HUES64 (cell line): ENCODE results near the gene NOXO1.

ENCODE experiments used
- H3K27ac ChIP-seq: 2 replicates; pipeline ENCODE4 v1.7.0; 2013; ENCODE audit warnings: low read depth, low read length, inconsistent platforms
- H3K27me3 ChIP-seq: 2 replicates; pipeline ENCODE4 v1.6.1; 2013; ENCODE audit warnings: mild to moderate bottlenecking, low read length; ENCODE audit not compliant: insufficient read depth
- H3K36me3 ChIP-seq: 2 replicates; pipeline ENCODE4 v1.6.1; 2013; ENCODE audit warnings: mild to moderate bottlenecking, low read length; ENCODE audit not compliant: insufficient read depth
- H3K4me1 ChIP-seq: 2 replicates; pipeline ENCODE4 v1.6.1; 2013; ENCODE audit warnings: mild to moderate bottlenecking, low read length, moderate library complexity; ENCODE audit not compliant: insufficient read depth
- H3K4me3 ChIP-seq: 2 replicates; pipeline ENCODE4 v1.5.1; 2013; ENCODE audit warnings: mild to moderate bottlenecking, low read length, moderate library complexity
- H3K9ac ChIP-seq: 2 replicates; pipeline ENCODE4 v1.6.1; 2013; ENCODE audit warnings: mild to moderate bottlenecking, low read depth, low read length
- H3K9me3 ChIP-seq: 2 replicates; pipeline ENCODE4 v1.6.1; 2013; ENCODE audit warnings: low read depth, low read length; ENCODE audit not compliant: insufficient read depth
- WGBS: fragments of 150-250, 120-280 bp; methylation state at CpG from one replicate; pipeline ENCODE4 v1.1.7; 2013; ENCODE audit warnings: missing lambda C conversion rate; 5-methylcytosine and 5-hydroxymethylcytosine counted together

NOXO1 gene

DNA sequence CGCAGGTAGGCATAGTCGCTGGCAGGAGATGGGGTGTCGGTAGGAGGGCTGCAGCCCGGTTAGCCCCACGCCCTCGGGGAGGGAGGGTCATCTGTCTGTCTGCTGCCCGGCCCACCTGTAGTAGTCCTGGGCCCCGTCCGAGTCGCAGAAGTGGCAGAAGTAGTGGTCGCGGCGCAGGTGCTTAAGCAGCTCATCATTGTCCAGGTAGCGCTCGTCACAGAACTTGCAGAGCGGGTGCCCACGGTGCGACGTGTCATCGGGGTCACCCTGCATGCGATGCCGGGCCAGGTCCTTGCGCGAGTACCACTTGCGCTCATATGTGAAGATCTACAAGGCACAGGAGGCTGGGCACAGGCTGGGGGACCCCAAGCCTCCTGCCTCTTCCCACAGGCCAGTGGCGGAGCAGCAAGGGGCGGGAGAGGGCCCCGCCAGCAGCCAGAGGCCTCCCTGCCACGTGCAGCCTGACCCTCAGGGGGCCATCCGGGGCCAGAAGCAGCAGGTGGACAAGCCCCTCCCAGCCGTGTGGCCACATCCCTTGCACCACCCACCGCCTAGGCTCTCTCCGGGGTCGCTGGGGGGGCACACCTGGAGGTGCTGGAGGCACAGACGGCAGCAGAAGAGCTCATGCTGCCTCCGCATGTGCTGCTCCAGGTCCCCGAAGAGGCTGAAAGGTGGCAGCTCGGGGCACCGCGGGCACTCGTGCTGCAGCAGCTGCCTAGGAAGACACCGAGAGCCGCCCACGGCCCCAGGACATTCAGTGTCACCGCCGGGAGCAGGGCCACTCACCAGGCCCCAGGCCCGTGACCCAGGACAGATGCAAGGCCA is 21.3 kb upstream of the NOXO1 start:
- Histone ChIP-seq H3K9me3 (no peaks in the 10 kb centered on the region), H3K4me3 (no peak overlapping the region), H3K27me3 (no peaks in the 10 kb centered on the region), H3K36me3 (peaks cover 60% of the 10 kb centered on the region), H3K9ac (no peak overlapping the region), H3K27ac (no peak overlapping the region), H3K4me1 (peaks cover 5% of the 10 kb centered on the region; the same call in 1 of the 2 replicates)
- 96% methylated on average over 47 of the region's 47 CpGs for WGBS

- H3K9me3 ChIP-seq, result no peaks in the 10 kb centered on the region
- peaks cover 66% of the 10 kb centered on the region for H3K36me3 ChIP-seq
- no peak overlapping the region for H3K4me3 ChIP-seq
- no peak overlapping the region for H3K9ac ChIP-seq
- H3K4me1 ChIP-seq, result peaks cover 5% of the 10 kb centered on the region; the same call in 1 of the 2 replicates
- H3K27me3 ChIP-seq, result no peaks in the 10 kb centered on the region
- WGBS, result 97% methylated on average over 53 of the region's 53 CpGs
- no peak overlapping the region for H3K27ac ChIP-seq
Measured at GRCh38 chr16:2001456-2002355, 20.4 kb upstream of the NOXO1 start.

- no peak overlapping the region for H3K9ac ChIP-seq
- H3K27ac ChIP-seq, result no peak overlapping the region
- H3K4me1 ChIP-seq, result peaks cover 5% of the 10 kb centered on the region; the same call in 1 of the 2 replicates
- no peak overlapping the region for H3K4me3 ChIP-seq
- H3K27me3 ChIP-seq, result no peaks in the 10 kb centered on the region
- 97% methylated on average over 19 of the region's 19 CpGs for WGBS
- H3K36me3 ChIP-seq, result peaks cover 66% of the 10 kb centered on the region
- no peaks in the 10 kb centered on the region for H3K9me3 ChIP-seq
Measured at GRCh38 chr16:2001035-2001434, 19.8 kb upstream of the NOXO1 start.

DNA sequence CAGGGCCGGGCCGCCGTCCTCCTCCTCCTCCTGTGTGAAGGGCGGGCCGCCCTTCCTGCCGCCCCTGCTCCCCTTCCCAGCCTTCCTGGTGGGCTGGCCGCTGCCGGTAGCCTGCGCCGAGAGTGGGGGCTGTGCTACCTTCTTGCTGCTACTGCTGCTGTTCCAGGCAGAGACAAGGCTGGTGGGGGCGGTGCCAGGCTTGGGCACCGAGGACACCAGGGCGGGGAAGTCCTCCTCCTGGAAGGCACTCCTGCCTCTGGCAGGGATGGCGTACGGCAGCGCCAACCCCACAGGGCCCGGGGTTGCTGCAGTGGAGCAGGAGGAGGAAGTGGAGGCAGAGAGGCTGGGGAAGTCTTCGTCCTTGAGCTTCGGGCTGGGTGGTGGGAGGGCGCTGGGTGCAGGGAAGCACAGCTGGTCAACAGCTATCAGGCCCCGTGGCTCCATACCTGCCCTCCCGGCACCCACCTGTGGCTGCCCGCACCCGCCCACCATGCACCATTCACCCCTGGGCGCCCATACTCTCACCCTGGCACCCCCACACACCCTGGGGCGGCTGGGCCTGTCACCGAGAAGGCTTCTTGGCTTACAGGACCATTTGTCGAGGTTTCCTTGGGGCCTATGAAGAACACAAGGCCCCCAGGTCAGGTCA is 18.7 kb upstream of the NOXO1 start:
- Histone ChIP-seq H3K9ac (no peak overlapping the region), H3K27ac (no peak overlapping the region), H3K4me3 (no peak overlapping the region), H3K27me3 (no peaks in the 10 kb centered on the region), H3K9me3 (no peaks in the 10 kb centered on the region), H3K36me3 (peaks cover 66% of the 10 kb centered on the region), H3K4me1 (peaks cover 5% of the 10 kb centered on the region; the same call in 1 of the 2 replicates)
- WGBS, result 95% methylated on average over 28 of the region's 28 CpGs

- H3K27me3 ChIP-seq, result no peaks in the 10 kb centered on the region
- peaks cover under 1% of the 10 kb centered on the region; the same call in 1 of the 2 replicates for H3K4me1 ChIP-seq
- peaks cover 66% of the 10 kb centered on the region for H3K36me3 ChIP-seq
- no peak overlapping the region for H3K4me3 ChIP-seq
- 96% methylated on average over 39 of the region's 39 CpGs for WGBS
- no peaks in the 10 kb centered on the region for H3K9me3 ChIP-seq
- H3K27ac ChIP-seq, result no peak overlapping the region
- H3K9ac ChIP-seq, result no peak overlapping the region
Measured at GRCh38 chr16:1998852-1999801, 17.9 kb upstream of the NOXO1 start.

DNA sequence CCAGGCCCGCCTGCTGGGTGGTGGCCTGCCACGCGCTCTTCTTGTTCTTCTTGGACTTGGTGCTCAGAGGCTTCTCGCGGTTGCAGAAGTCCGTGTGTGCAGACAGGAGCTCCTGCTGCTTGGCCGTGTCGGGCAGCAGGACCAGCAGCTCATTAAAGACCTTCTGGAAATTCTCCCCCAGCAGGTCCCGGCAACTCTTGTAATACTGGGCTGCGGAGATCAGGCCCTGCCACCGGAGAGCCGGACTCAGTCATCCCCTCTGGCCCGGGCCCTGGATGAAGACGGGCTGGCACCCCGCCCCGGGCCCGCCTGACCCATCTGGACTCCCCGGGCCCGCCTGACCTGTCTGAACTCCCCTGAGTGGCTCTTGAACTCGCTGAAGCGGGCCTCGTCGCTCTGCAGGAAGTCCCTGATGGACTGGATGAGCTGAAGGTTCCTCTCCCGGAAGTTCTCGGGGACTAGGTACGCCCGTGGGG is 17.1 kb upstream of the NOXO1 start:
- H3K4me1 ChIP-seq, result no peaks in the 10 kb centered on the region
- no peaks in the 10 kb centered on the region for H3K27me3 ChIP-seq
- 96% methylated on average over 27 of the region's 27 CpGs for WGBS
- H3K9me3 ChIP-seq, result no peaks in the 10 kb centered on the region
- H3K4me3 ChIP-seq, result no peak overlapping the region
- no peak overlapping the region for H3K27ac ChIP-seq
- peaks cover 64% of the 10 kb centered on the region for H3K36me3 ChIP-seq
- no peak overlapping the region for H3K9ac ChIP-seq

- Histone ChIP-seq H3K9ac (no peak overlapping the region), H3K9me3 (no peaks in the 10 kb centered on the region), H3K27me3 (peaks cover 4% of the 10 kb centered on the region; the same call in 1 of the 2 replicates), H3K4me3 (no peak overlapping the region), H3K36me3 (peaks cover 57% of the 10 kb centered on the region), H3K4me1 (no peaks in the 10 kb centered on the region), H3K27ac (no peak overlapping the region)
- 96% methylated on average over 26 of the region's 26 CpGs for WGBS
Measured at GRCh38 chr16:1997494-1998359, 16.5 kb upstream of the NOXO1 start.

GRCh38 chr16:1993731-1994131 is 12.5 kb upstream of the NOXO1 start:
- H3K9ac ChIP-seq, result no peak overlapping the region
- WGBS, result 75% methylated on average over 2 of the region's 2 CpGs
- H3K4me3 ChIP-seq, result no peak overlapping the region
- peaks cover 32% of the 10 kb centered on the region for H3K27me3 ChIP-seq
- H3K27ac ChIP-seq, result no peak overlapping the region
- no peaks in the 10 kb centered on the region for H3K9me3 ChIP-seq
- H3K4me1 ChIP-seq, result peaks cover 4% of the 10 kb centered on the region; the same call in 1 of the 2 replicates
- peaks cover 20% of the 10 kb centered on the region for H3K36me3 ChIP-seq

DNA sequence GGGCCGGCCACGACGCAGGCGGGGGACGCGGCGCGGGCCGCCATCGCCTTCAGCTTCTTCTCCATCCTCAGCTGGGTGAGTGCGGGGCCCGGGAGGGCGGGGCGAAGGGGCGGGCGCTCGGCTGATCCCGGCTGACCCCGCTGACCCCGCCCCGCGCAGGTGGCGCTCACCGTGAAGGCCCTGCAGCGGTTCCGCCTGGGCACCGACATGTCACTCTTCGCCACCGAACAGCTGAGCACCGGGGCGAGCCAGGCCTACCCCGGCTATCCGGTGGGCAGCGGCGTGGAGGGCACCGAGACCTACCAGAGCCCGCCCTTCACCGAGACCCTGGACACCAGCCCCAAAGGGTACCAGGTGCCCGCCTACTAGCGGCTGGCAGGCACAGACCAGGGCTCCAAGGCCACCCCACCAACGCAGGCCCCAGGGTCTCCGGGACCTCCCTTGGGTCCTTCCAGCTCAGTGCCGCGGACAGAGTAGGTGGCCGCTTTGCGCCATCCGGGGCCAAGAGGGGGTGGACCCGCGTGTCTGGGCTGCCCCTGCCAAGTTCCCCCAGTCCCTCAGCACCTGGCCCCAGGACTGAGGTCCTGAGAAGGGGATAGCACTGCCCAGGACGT is 11.5 kb upstream of the NOXO1 start:
- Histone ChIP-seq H3K4me1 (peaks cover 4% of the 10 kb centered on the region; the same call in 1 of the 2 replicates), H3K4me3 (peak overlapping the region; percentile 61), H3K9ac (peak overlapping the region; percentile 80), H3K36me3 (peaks cover 11% of the 10 kb centered on the region), H3K27me3 (peaks cover 39% of the 10 kb centered on the region), H3K9me3 (no peaks in the 10 kb centered on the region), H3K27ac (peak overlapping the region; percentile 41; the same call in 1 of the 2 replicates)
- WGBS, result 77% methylated on average over 50 of the region's 50 CpGs
